ENCODE data around the gene CIT. TPM values are rescaled to one million over a fixed set of nuclear protein-coding genes. Genes with fewer than 3 reads are reported as not detected.

The CIT gene
- total and polyA plus RNA-seq, 2 donors (not counting 3 experiments of a cell fraction or from before 2014, with no cell fraction given), result 13.3 to 61.8 TPM

DNA sequence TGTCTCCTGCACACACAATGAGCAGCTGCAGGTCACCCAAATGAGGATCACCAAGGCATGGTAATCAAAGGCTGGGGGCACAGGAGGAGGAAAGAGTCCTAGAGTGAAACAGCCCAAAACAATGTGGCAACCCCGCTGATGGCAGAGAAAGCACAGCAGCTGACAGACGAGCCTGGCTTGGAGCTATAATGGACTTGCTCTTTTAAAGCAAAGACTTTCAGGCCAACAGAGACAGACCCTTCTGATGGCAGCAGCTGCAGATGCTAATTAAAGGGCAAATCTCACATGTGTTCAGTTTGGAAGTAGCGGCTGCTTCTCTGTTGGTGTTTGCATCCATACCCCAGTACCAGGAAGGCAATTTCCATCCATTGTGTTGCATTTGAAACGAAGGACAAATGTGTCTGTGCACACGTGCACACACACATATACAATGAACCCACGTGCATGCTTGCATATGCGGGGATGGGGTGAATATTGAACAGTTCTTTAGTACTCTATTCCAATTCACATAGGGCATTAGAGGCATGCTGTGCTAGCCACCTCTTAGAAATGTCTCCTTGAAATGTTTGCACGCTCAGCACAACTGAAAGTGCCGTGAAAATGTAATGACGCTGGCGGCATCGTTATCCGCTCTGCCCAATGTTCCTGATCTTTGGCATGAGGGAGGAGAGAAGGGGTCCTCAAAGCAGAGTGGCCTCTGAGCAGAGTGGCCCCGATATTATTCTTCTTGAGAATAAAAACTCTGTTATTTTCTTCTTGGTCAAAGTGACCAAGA lies 38.1 kb downstream of the CIT start:
- TF ChIP-seq MYC (IDR thresholded peaks at IDR 0.05; ENCODE audit: low read depth, low read length) (no peak), EZH2 (IDR thresholded peaks at IDR 0.05; ENCODE audit: borderline replicate concordance, low read depth, low read length, severe bottlenecking) (no peak), GATA2 (IDR thresholded peaks at IDR 0.05; ENCODE audit: insufficient read depth, insufficient read length, low read depth, low read length) (no peak), POLR2A (IDR thresholded peaks at IDR 0.05; ENCODE audit: low read depth, low read length) (no peak), JUN (IDR thresholded peaks at IDR 0.05; ENCODE audit: borderline replicate concordance, insufficient read depth, insufficient read length, low read depth) (no peak), FOS (IDR thresholded peaks at IDR 0.05; ENCODE audit: borderline replicate concordance, insufficient read depth, low read length) (no peak), POLR2AphosphoS5 (IDR thresholded peaks at IDR 0.05; ENCODE audit: insufficient read depth, low read depth, low read length) (no peak)
- TF ChIP-seq, protein P1, sequence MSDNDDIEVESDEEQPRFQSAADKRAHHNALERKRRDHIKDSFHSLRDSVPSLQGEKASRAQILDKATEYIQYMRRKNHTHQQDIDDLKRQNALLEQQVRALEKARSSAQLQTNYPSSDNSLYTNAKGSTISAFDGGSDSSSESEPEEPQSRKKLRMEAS (IDR thresholded peaks at IDR 0.05; ENCODE audit: insufficient read depth, insufficient read length), result no peak
- TF ChIP-seq, protein P2, sequence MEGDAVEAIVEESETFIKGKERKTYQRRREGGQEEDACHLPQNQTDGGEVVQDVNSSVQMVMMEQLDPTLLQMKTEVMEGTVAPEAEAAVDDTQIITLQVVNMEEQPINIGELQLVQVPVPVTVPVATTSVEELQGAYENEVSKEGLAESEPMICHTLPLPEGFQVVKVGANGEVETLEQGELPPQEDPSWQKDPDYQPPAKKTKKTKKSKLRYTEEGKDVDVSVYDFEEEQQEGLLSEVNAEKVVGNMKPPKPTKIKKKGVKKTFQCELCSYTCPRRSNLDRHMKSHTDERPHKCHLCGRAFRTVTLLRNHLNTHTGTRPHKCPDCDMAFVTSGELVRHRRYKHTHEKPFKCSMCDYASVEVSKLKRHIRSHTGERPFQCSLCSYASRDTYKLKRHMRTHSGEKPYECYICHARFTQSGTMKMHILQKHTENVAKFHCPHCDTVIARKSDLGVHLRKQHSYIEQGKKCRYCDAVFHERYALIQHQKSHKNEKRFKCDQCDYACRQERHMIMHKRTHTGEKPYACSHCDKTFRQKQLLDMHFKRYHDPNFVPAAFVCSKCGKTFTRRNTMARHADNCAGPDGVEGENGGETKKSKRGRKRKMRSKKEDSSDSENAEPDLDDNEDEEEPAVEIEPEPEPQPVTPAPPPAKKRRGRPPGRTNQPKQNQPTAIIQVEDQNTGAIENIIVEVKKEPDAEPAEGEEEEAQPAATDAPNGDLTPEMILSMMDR (IDR thresholded peaks at IDR 0.05; ENCODE audit: extremely low read depth in 1 of 2, insufficient read depth in 1 of 2, low read depth in 1 of 2, low read length in 2 of 2), result no peak
- Histone ChIP-seq H3K27ac (ENCODE audit: insufficient read depth, low read depth, low read length) (no peak overlapping the region), H3K4me3 (replicated peaks in 1 of 3; ENCODE audit: insufficient read depth in 1 of 3, low read depth in 1 of 3, low read length in 3 of 3) (no peak overlapping the region), H3K4me1 (ENCODE audit: control insufficient read depth, extremely low read depth, insufficient read depth, low read length) (no peaks in the 10 kb centered on the region), H3K9me1 (replicated peaks; ENCODE audit: control insufficient read depth, extremely low read depth, insufficient read depth, low read length) (no peaks in the 10 kb centered on the region), H3K79me2 (ENCODE audit: control insufficient read depth, insufficient read depth, low read length) (peaks cover 8% of the 10 kb centered on the region), H3K9ac (replicated peaks; ENCODE audit: extremely low read depth, insufficient read depth, low read length) (no peak overlapping the region), H3K27me3 (ENCODE audit: control insufficient read depth in 2 of 2, insufficient read depth in 2 of 2, low read length in 2 of 2) (no peaks in the 10 kb centered on the region), H3K36me3 (ENCODE audit: control insufficient read depth in 2 of 2, extremely low read depth in 1 of 2, insufficient read depth in 2 of 2, low read length in 2 of 2) (no peaks in the 10 kb centered on the region), H3K9me3 (replicated peaks; ENCODE audit: control insufficient read depth, insufficient read depth, low read length) (no peaks in the 10 kb centered on the region), H4K20me1 (replicated peaks; ENCODE audit: control insufficient read depth, extremely low read depth, insufficient read depth, low read length) (no peaks in the 10 kb centered on the region), H3K4me2 (ENCODE audit: insufficient read depth, low read length) (no peak overlapping the region), H2AFZ (ENCODE audit: low read depth, low read length) (no peak overlapping the region)
- FAIRE-seq, result no peak
- intact Hi-C loops (cut with micrococcal nuclease) (no loop called here), dilution Hi-C loops (cut with MboI; ENCODE audit: extremely low pct_ligation_motif_present, low sequenced_read_pairs) (no loop called here)
- POLR2A ChIA-PET, result no interaction called here
- DNase-seq (ENCODE audit: low read depth, low spot score), result no peak
- no TSS peak for BruUV-seq (replicated peaks)
- CTCF ChIA-PET, result no interaction called here
